Activated CD8-positive, alpha-beta memory T cell treated with anti-CD3 and anti-CD28 coated beads for 36 hours (primary cell): ENCODE results near the gene LLPH. TPM values are rescaled to one million over a fixed set of nuclear protein-coding genes. Genes with fewer than 3 reads are reported as not detected.

Source experiments
- CTCF ChIA-PET: fragments of 350-600 bp; sonication (Branson Sonifier 250); formaldehyde crosslinking; loops from one replicate; lab custom pipeline; 2021; ENCODE audit warnings: antibody characterized with exemption; lab: Charles Lee
- POLR2A ChIA-PET: fragments of 350-600 bp; sonication (Branson Sonifier 250); formaldehyde crosslinking; loops from one replicate; lab custom pipeline; 2021; ENCODE audit warnings: antibody characterized with exemption; lab: Charles Lee
- total RNA-seq, 2 experiments: library from RNA; stranded (reverse); gene quantifications; one replicate each; pipeline ENCODE4 v1.2.3, GENCODE V29; 2021

The LLPH gene
- total RNA-seq, 2 experiments from 2014 or later: 42.3 to 46.5 TPM

- ChIA-PET CTCF (no interaction called here), POLR2A (interaction anchor here (1.1 kb wide), 1 partner anchor 19 kb away, joined by 3 read pairs; the partner anchor contains the start of gene LLPH)
These were observed 19.3 kb upstream of the LLPH start for GRCh38 chr12:66149702-66150398.

- ChIA-PET POLR2A (no interaction called here), CTCF (no interaction called here)
These were observed 14.5 kb upstream of the LLPH start for GRCh38 chr12:66144791-66145754.

GRCh38 chr12:66143868-66144267 lies 13.3 kb upstream of the LLPH start:
- POLR2A ChIA-PET: no interaction called here
- CTCF ChIA-PET: no interaction called here

- POLR2A ChIA-PET: no interaction called here
- CTCF ChIA-PET: no interaction called here
These were observed 12.3 kb upstream of the LLPH start for GRCh38 chr12:66142826-66143225.

GRCh38 chr12:66141299-66141698 lies 10.7 kb upstream of the LLPH start:
- ChIA-PET CTCF (interaction anchor here (1.0 kb wide), 1 partner anchor 11 kb away, joined by 3 read pairs; the partner anchor contains the start of gene LLPH), POLR2A (interaction anchor here (0.7 kb wide), 1 partner anchor 10 kb away, joined by 3 read pairs; no protein-coding TSS in a partner anchor)

GRCh38 chr12:66140731-66141130 lies 10.2 kb upstream of the LLPH start:
- ChIA-PET POLR2A (no interaction called here), CTCF (interaction anchor here (1.0 kb wide), 1 partner anchor 10 kb away, joined by 3 read pairs; the partner anchor contains the start of gene LLPH)

- CTCF ChIA-PET: no interaction called here
- POLR2A ChIA-PET: interaction anchor here (1.0 kb wide), 1 partner anchor 8 kb away, joined by 4 read pairs; the partner anchor contains the start of gene LLPH
These were observed 8.8 kb upstream of the LLPH start for GRCh38 chr12:66139328-66139727.

GRCh38 chr12:66137937-66138336 lies 7.4 kb upstream of the LLPH start:
- ChIA-PET POLR2A (interaction anchor here (0.6 kb wide), 1 partner anchor 21 kb away, joined by 3 read pairs; no protein-coding TSS in a partner anchor), CTCF (no interaction called here)

- POLR2A ChIA-PET: no interaction called here
- CTCF ChIA-PET: no interaction called here
These were observed 1.9 kb upstream of the LLPH start for GRCh38 chr12:66132408-66132807.

GRCh38 chr12:66131067-66131688 lies 628 bp upstream of the LLPH start:
- CTCF ChIA-PET: interaction anchor here (0.7 to 1.9 kb wide), 3 partner anchors 10 to 38 kb away, joined by 3 to 11 read pairs (median 4); partner anchors contain the start of gene TMBIM4

GRCh38 chr12:66129934-66130266 lies 650 bp downstream of the LLPH start:
- POLR2A ChIA-PET: interaction anchor here (1.5 to 1.9 kb wide), 2 partner anchors 40 to 172 kb away, joined by 7 to 25 read pairs; partner anchors contain the start of genes HELB and TMBIM4
- CTCF ChIA-PET: interaction anchor here (1.6 kb wide), 1 partner anchor 22 kb away, joined by 4 read pairs; no protein-coding TSS in a partner anchor

More at GRCh38 chr12:66131067-66131688, 628 bp upstream of the LLPH start:
- POLR2A ChIA-PET: interaction anchor here (0.6 to 1.9 kb wide), 8 partner anchors 8 to 171 kb away, joined by 3 to 25 read pairs (median 3); partner anchors contain the start of genes HELB and TMBIM4

GRCh38 chr12:66127650-66128049 lies 2.9 kb downstream of the LLPH start:
- ChIA-PET POLR2A (no interaction called here), CTCF (no interaction called here)

- ChIA-PET POLR2A (interaction anchor here (0.7 to 1.0 kb wide), 2 partner anchors 49 to 1402 kb away, joined by 3 to 4 read pairs; partner anchors contain the start of gene TMBIM4), CTCF (interaction anchor here (0.9 kb wide), 1 partner anchor 12 kb away, joined by 3 read pairs; no protein-coding TSS in a partner anchor)
These were observed 10.1 kb downstream of the LLPH start for GRCh38 chr12:66120477-66120876.

- ChIA-PET POLR2A (interaction anchor here (1.0 kb wide), 1 partner anchor 50 kb away, joined by 3 read pairs; the partner anchor contains the start of gene TMBIM4), CTCF (interaction anchor here (0.9 kb wide), 1 partner anchor 12 kb away, joined by 3 read pairs; no protein-coding TSS in a partner anchor)
These were observed 10.7 kb downstream of the LLPH start for GRCh38 chr12:66119870-66120241.

GRCh38 chr12:66119229-66119869 lies 11.2 kb downstream of the LLPH start:
- POLR2A ChIA-PET: interaction anchor here (1.0 kb wide), 1 partner anchor 50 kb away, joined by 3 read pairs; the partner anchor contains the start of gene TMBIM4
- CTCF ChIA-PET: interaction anchor here (0.9 kb wide), 1 partner anchor 11 kb away, joined by 3 read pairs; no protein-coding TSS in a partner anchor

- ChIA-PET POLR2A (no interaction called here), CTCF (interaction anchor here (0.6 kb wide), 1 partner anchor 10 kb away, joined by 3 read pairs; no protein-coding TSS in a partner anchor)
These were observed 12.2 kb downstream of the LLPH start for GRCh38 chr12:66118240-66118891.

GRCh38 chr12:66117242-66117641 lies 13.3 kb downstream of the LLPH start:
- ChIA-PET POLR2A (no interaction called here), CTCF (no interaction called here)
